22Rv1 (cell line): ENCODE results near the gene ABI1.

ENCODE experiments used
- H3K27ac ChIP-seq: fragments of 450-650 bp; 2 replicates; pipeline ENCODE4 v1.5.1; 2017
- CTCF ChIP-seq: fragments of 450-650 bp; IDR thresholded peaks from 2 replicates; pipeline ENCODE4 v1.5.1; 2017; ENCODE audit warnings: mild to moderate bottlenecking
- ZFX ChIP-seq: fragments of 450-650 bp; IDR thresholded peaks from 2 replicates; pipeline ENCODE4 v1.6.1; 2017; ENCODE audit warnings: antibody characterized with exemption, borderline replicate concordance

Gene ABI1

GRCh38 chr10:26700884-26701630 is 159.7 kb downstream of the ABI1 start:
- TF ChIP-seq CTCF = no peak
- no peak for TF ChIP-seq ZFX
- H3K27ac ChIP-seq = no peak overlapping the region

- H3K27ac ChIP-seq = no peak overlapping the region
- TF ChIP-seq CTCF = no peak
Observed at GRCh38 chr10:26699631-26700030, 161.1 kb downstream of the ABI1 start.

GRCh38 chr10:26698909-26699308 is 161.8 kb downstream of the ABI1 start:
- TF ChIP-seq CTCF = no peak
- H3K27ac ChIP-seq = peak overlapping the region; percentile 86

GRCh38 chr10:26697922-26698608 is 162.7 kb downstream of the ABI1 start:
- TF ChIP-seq ZFX (no peak), CTCF (no peak)
- peak overlapping the region; percentile 86 for H3K27ac ChIP-seq

- peak within 1 kb of the TSS; percentile 86 for H3K27ac ChIP-seq
- TF ChIP-seq CTCF (no peak), ZFX (no peak)
Observed at GRCh38 chr10:26697163-26697921, 163.4 kb downstream of the ABI1 start, which contains the start of gene PDSS1. PDSS1 (plus strand) TSS chr10:26697701; CDS start chr10:26697712, 11 bp downstream.

- TF ChIP-seq ZFX (no peak), CTCF (no peak)
- H3K27ac ChIP-seq = peak overlapping the region; percentile 86
Observed at GRCh38 chr10:26696786-26697162, 164.0 kb downstream of the ABI1 start.
